SJCRH30 (cell line): ENCODE data around the gene DNAJC11. TPM values are rescaled to one million over a fixed set of nuclear protein-coding genes. Genes with fewer than 3 reads are reported as not detected.
"Not testable (repeated sequence)": the region's sequence is repeated elsewhere in the genome, so short reads cannot be mapped to it uniquely, and the experiment has no call there.

ENCODE experiments used
- DNase-seq, 2 experiments: peaks; one replicate each; pipeline ENCODE4 v3.0.0-alpha.2; 2015 to 2020
- H3K27ac ChIP-seq: fragments of 250-450 bp; sonication (Bioruptor Pico); 2 replicates; pipeline ENCODE4 v1.5.1; 2020; ENCODE audit warnings: mild to moderate bottlenecking, moderate library complexity
- H3K27me3 ChIP-seq: fragments of 250-450 bp; sonication (Bioruptor Pico); 2 replicates; pipeline ENCODE4 v1.5.1; 2020; ENCODE audit warnings: mild to moderate bottlenecking, moderate library complexity
- H3K36me3 ChIP-seq: fragments of 250-450 bp; sonication (Bioruptor Pico); 2 replicates; pipeline ENCODE4 v1.5.1; 2020; ENCODE audit warnings: mild to moderate bottlenecking, moderate library complexity
- H3K4me1 ChIP-seq: fragments of 250-450 bp; sonication (Bioruptor Pico); 2 replicates; pipeline ENCODE4 v1.5.1; 2020; ENCODE audit warnings: mild to moderate bottlenecking, moderate library complexity
- H3K4me3 ChIP-seq: fragments of 250-450 bp; sonication (Bioruptor Pico); 2 replicates; pipeline ENCODE4 v1.5.1; 2020; ENCODE audit warnings: mild to moderate bottlenecking, moderate library complexity
- H3K9me3 ChIP-seq: fragments of 250-450 bp; sonication (Bioruptor Pico); replicated peaks from 2 replicates; pipeline ENCODE4 v1.5.1; 2020; ENCODE audit warnings: mild to moderate bottlenecking, moderate library complexity
- total RNA-seq: library from RNA; depleted of rRNA; stranded (reverse); fragments of >200 nt; shearing (Covaris generic); gene quantifications from 2 replicates; pipeline ENCODE4 v1.2.3, GENCODE V29; 2014

Gene DNAJC11
- total RNA-seq, 1 experiment from 2014 or later: 84.5 TPM

DNA sequence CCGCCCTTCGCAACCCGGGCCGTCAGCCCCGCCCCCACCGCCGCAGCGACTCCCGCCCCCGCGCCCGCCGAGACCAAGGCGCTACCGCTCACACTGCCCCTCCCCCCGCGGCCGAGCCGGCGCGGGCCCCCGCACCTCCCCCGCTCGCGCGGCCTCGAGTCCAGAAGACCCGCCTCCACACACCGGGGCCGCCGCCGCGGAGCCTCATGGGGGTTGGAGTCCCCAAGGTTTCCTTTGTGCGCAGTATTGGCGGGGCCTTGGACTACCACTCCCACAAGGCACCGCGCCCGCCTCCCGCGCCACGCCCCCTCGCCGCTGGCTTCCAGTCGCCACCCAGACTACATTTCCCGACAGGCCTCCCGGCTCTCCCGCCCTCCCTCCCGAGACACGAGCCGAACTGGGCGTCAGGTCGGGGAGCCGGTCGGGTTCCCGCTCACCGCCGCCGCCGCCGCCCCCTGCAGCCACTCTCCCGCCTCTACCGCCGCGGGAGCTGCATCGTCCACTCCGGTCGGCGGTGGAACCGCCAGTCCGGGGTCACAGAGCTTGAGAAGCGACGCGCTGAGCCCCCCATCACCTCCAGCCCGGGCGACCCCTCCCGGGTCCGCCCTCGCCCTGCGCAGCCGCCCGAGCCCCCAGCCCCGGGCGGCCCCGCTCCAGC lies 88.1 kb downstream of the DNAJC11 start, which contains the start of gene PHF13:
PHF13 (plus strand) TSS at position 371 of the 658 bp plus-strand sequence. CDS start 336 bp downstream, outside the sequence.
- DNase-seq: peak; percentile 100
- Histone ChIP-seq H3K27me3 (no peaks in the 10 kb centered on the region), H3K4me3 (peak within 1 kb of the TSS; percentile 99), H3K36me3 (peaks cover 21% of the 10 kb centered on the region), H3K4me1 (peaks cover 11% of the 10 kb centered on the region), H3K27ac (peak within 1 kb of the TSS; percentile 68), H3K9me3 (no peaks in the 10 kb centered on the region)

DNA sequence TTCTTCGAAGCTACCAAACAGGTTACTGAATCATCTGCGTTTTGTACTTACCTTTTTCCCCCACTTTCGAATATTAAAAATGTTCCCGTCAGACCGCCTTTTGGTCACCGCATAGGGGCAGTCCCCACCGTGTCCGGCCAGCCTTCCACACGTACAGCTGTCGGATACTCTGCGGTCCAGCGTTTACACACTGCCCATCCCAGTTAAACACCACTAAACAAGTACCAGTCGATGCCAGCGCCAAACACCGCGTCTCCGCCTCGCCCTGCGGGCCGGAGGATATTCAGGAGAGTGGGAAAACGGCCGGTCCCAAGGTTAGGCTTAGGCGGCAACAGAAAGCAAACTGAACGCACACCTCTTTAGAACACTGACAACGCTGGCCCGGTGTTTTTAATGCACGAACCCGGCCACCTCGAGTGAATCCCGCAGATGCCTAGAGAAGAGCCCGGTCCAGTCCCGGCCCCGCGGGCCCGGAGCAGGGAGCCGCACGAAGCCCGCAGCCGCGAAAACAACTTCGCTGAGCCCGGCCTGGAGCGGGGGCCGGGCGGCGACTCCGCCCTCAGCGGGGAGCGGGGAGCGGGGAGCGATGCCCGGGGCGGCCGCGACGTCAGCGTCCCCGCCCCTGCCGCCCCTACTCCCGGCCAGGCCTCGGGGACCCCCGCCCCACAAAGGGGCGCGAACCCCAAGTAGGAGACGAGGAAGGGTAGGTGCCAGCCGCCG lies 88.8 kb downstream of the DNAJC11 start:
- peak overlapping the region; percentile 99 for H3K4me3 ChIP-seq
- H3K27ac ChIP-seq: peak overlapping the region; percentile 37; the same call in 1 of the 2 replicates
- no peaks in the 10 kb centered on the region for H3K27me3 ChIP-seq
- H3K9me3 ChIP-seq: no peaks in the 10 kb centered on the region
- peaks cover 11% of the 10 kb centered on the region for H3K4me1 ChIP-seq
- peak; percentile 66 to 72 for DNase-seq
- peaks cover 17% of the 10 kb centered on the region for H3K36me3 ChIP-seq

- DNase-seq: peak; percentile 86 to 89
- H3K27me3 ChIP-seq: no peaks in the 10 kb centered on the region
These were observed 97.6 kb downstream of the DNAJC11 start for GRCh38 chr1:6603915-6604558.

DNA sequence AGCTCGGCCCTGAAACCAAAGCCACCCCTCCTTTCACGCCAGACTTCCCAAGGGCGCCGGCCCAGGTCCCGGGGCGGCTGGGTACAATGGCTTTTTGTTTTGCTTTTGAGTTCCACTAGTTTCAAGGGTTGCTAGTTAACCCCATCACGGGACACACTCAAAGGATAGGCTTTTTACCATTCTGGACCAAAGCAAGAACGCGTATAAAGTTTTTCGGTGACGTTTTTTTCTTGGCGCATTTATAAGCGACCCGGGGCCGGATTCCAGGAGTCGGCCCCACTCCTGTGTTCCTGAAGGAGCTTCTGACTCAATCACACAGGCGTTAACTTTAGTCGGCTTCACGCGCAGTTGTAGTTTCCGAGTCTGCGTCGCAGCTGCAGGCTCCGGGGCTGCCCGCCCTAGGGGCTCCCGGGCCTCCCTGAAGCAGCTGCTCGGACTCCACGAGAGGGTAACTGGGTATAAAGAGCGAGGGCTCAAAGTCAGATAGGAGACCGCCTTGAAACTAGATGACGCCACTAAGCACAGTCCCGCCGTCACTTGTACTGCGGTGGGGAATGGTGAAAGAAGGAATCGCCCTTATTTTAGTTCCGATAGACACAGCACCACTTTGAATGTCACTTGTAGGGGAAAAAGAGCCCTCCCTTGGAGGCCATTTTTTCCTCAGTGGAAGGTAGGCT lies 98.2 kb downstream of the DNAJC11 start:
- DNase-seq: peak; percentile 94 to 96
- H3K4me3 ChIP-seq: peak overlapping the region; percentile 79
- 0 out of 2 replicates have a peak, but pooled peaks cover 10% of the 10 kb centered on the region for H3K4me1 ChIP-seq
- peak overlapping the region; percentile 99 for H3K27ac ChIP-seq
- peaks cover 9% of the 10 kb centered on the region for H3K36me3 ChIP-seq
- H3K27me3 ChIP-seq: no peaks in the 10 kb centered on the region
- H3K9me3 ChIP-seq: no peaks in the 10 kb centered on the region

More at GRCh38 chr1:6603915-6604558, 97.6 kb downstream of the DNAJC11 start:
- Histone ChIP-seq H3K4me1 (0 out of 2 replicates have a peak, but pooled peaks cover 10% of the 10 kb centered on the region), H3K27ac (peak overlapping the region; percentile 99), H3K36me3 (peaks cover 4% of the 10 kb centered on the region; the same call in 1 of the 2 replicates), H3K9me3 (no peaks in the 10 kb centered on the region), H3K4me3 (peak overlapping the region; percentile 79)

- peak within 1 kb of the TSS; percentile 99 for H3K27ac ChIP-seq
- peaks cover 15% of the 10 kb centered on the region for H3K36me3 ChIP-seq
- peak within 1 kb of the TSS; percentile 79 for H3K4me3 ChIP-seq
- no peaks in the 10 kb centered on the region for H3K9me3 ChIP-seq
- peak; percentile 92 to 96 for DNase-seq
- no peaks in the 10 kb centered on the region for H3K27me3 ChIP-seq
- H3K4me1 ChIP-seq: 0 out of 2 replicates have a peak, but pooled peaks cover 10% of the 10 kb centered on the region
These were observed 98.9 kb downstream of the DNAJC11 start, which contains the start of gene KLHL21 for GRCh38 chr1:6602669-6603237. TSS of gene KLHL21 (minus strand) at chr1:6602869. CDS start at chr1:6602817, 52 bp downstream.

DNA sequence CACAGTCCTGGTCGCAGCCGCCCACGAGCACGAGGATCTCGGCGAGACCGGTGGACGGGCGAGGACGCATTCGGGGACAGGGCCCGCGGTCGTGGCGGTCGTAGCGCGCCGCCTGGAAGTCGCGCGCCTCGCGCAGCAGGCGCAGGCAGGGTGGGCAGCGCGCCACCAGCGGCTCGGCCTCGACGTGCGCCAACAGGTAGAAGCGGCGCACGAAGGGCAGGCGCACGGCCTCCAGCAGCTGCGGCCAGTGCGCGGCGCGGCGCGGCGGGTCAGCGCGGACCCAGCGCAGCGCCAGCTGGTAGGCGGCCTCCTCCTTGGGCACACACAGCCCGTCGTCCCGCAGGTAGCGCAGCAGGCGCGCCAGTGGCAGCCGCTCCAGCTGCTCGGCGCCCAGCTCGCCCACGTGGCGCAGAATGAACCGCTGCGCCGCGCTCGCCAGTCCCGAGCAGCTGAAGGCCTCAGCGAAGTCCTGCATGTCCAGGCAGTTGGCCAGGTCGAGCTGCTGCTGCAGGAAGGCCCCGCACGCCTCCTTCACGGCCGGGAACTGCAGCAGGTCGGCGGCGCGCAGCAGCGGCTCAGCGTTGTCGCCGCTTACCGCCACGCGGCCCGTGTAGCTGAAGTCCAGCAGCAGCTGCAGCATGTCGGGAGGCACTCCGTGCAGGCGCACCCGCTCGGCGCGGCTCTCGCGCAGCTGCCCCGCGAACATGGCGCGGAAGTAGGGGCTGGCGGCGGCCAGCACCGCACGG lies 99.5 kb downstream of the DNAJC11 start:
- 0 out of 2 replicates have a peak, but pooled peaks cover 10% of the 10 kb centered on the region for H3K4me1 ChIP-seq
- peak overlapping the region; percentile 79 for H3K4me3 ChIP-seq
- H3K27me3 ChIP-seq: no peaks in the 10 kb centered on the region
- DNase-seq: peak; percentile 87 to 88
- H3K9me3 ChIP-seq: no peaks in the 10 kb centered on the region
- H3K27ac ChIP-seq: peak overlapping the region; percentile 99
- H3K36me3 ChIP-seq: peaks cover 21% of the 10 kb centered on the region

- DNase-seq: peak; percentile 47 to 64
- Histone ChIP-seq H3K27me3 (no peaks in the 10 kb centered on the region), H3K36me3 (peaks cover 30% of the 10 kb centered on the region), H3K9me3 (no peaks in the 10 kb centered on the region), H3K4me1 (0 out of 2 replicates have a peak, but pooled peaks cover 10% of the 10 kb centered on the region), H3K4me3 (peak overlapping the region; percentile 79), H3K27ac (peak overlapping the region; percentile 99)
These were observed 100.3 kb downstream of the DNAJC11 start for GRCh38 chr1:6601049-6601922.

DNA sequence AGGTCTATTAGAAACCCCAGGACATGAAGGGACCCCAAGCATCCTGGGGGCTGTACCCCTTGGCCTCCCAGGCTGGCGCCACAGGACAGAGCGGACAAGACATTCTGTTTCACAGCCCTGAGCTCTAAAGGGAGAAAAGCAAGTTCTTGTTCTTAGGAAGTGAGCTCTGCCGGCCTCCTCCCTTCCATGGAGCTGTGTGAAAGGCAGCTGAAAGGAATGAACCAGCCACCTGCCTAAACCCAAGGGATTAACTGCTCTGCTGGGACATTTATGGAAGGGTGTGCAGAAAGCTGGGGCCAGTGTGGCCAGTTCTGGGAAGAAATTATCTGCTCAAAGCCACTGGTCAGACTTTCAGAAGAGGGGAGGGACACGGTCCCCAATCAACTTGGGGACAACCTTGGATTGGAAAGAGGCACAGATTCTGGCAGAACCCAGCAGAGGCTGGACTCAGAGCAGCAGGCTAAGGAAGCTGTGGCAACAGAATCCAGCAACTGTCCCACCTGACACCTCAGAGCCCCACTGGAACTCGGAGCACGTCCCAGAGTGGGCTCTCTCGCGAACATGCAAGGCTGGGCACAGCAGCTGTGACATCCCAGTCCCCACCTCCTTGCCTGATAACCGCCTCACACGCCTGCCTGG lies 101.1 kb downstream of the DNAJC11 start:
- H3K9me3 ChIP-seq: no peaks in the 10 kb centered on the region
- 0 out of 2 replicates have a peak, but pooled peaks cover 10% of the 10 kb centered on the region for H3K4me1 ChIP-seq
- DNase-seq: peak; percentile 60 to 78
- no peaks in the 10 kb centered on the region for H3K27me3 ChIP-seq
- H3K27ac ChIP-seq: peak overlapping the region; percentile 99
- peaks cover 36% of the 10 kb centered on the region for H3K36me3 ChIP-seq
- peak overlapping the region; percentile 79 for H3K4me3 ChIP-seq

DNA sequence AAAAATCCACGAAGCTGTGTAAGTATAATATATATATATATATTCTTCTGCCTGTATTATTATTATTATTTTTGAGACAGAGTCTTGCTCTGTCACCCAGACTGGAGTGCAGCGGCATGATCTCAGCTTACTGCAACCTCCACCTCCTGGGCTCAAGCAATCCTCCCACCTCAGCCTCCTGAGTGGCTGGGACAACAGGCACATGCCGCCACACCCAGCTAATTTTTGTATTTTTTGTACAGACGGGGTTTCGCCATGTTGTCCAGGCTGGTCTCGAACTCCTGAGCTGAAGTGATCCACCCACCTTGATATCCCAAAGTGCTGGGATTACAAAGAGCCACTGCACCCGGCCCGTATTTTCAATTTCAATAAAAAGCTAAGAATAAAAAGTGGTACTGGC lies 101.6 kb downstream of the DNAJC11 start:
- H3K27ac ChIP-seq, H3K9me3 ChIP-seq, H3K27me3 ChIP-seq, DNase-seq, H3K4me1 ChIP-seq: not testable (repeated sequence)
- Histone ChIP-seq H3K4me3 (peak overlapping the region; percentile 79), H3K36me3 (peaks cover 41% of the 10 kb centered on the region)

GRCh38 chr1:6599141-6599975 lies 102.3 kb downstream of the DNAJC11 start:
- Histone ChIP-seq H3K9me3 (no peaks in the 10 kb centered on the region), H3K4me1 (0 out of 2 replicates have a peak, but pooled peaks cover 3% of the 10 kb centered on the region), H3K4me3 (no peak overlapping the region), H3K27ac (no peak overlapping the region), H3K36me3 (peaks cover 47% of the 10 kb centered on the region), H3K27me3 (no peaks in the 10 kb centered on the region)
- DNase-seq: no peak

DNA sequence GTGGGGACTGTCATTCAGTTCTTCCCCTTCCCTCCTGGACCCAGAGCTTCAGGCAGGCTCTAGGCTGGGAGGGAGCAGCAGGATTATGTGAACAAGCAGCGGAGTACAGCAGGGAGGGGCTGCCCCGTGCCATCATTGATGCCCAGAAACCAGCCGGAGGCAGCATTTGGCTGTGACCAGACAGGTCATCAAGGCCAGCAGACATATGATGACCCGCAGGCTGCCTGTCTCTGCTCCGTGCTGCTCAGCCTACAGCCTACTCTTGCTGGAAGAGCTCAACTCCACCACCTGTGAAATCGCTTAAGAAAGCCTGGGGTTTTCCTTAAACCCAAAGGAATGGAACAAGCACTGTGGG lies 103.9 kb downstream of the DNAJC11 start:
- Histone ChIP-seq H3K4me1 (0 out of 2 replicates have a peak, but pooled peaks cover 3% of the 10 kb centered on the region), H3K27me3 (no peaks in the 10 kb centered on the region), H3K27ac (no peak overlapping the region), H3K4me3 (no peak overlapping the region), H3K9me3 (no peaks in the 10 kb centered on the region), H3K36me3 (peaks cover 63% of the 10 kb centered on the region)
- DNase-seq: no peak
